ACHN (cell line): ENCODE results near the gene IGSF9B.

Experiments
- DNase-seq: peaks from one replicate; pipeline ENCODE4 v3.0.0-alpha.2; 2015
- in situ Hi-C: cut with HindIII; loops from 2 replicates; pipeline ENCODE4 v1.10.0; 2017; ENCODE audit warnings: low sequenced_read_pairs, low pct_ligation_motif_present, low pct_unique_long_range_greater_than_20kb

Gene IGSF9B

DNA sequence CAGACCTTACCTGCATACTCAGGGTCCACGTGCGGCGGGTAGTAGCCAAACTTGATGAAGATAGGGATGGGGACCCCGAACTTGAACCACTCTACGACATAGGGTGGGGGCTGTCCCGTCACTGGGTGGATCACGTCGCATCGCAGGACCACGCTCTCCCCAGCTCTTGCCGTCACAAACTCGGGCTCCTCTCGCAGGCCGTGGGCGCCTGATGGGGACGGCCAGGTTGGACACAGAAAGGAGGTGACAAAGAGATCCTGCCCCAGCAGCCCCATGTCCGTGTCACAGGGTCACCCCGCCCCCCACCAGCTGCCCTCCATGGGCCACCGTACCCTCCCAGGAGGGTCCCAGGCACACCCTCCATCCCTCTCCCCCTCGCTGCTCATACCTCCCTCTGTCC is 10.7 kb downstream of the IGSF9B start:
- in situ Hi-C loops, result no loop called here

DNA sequence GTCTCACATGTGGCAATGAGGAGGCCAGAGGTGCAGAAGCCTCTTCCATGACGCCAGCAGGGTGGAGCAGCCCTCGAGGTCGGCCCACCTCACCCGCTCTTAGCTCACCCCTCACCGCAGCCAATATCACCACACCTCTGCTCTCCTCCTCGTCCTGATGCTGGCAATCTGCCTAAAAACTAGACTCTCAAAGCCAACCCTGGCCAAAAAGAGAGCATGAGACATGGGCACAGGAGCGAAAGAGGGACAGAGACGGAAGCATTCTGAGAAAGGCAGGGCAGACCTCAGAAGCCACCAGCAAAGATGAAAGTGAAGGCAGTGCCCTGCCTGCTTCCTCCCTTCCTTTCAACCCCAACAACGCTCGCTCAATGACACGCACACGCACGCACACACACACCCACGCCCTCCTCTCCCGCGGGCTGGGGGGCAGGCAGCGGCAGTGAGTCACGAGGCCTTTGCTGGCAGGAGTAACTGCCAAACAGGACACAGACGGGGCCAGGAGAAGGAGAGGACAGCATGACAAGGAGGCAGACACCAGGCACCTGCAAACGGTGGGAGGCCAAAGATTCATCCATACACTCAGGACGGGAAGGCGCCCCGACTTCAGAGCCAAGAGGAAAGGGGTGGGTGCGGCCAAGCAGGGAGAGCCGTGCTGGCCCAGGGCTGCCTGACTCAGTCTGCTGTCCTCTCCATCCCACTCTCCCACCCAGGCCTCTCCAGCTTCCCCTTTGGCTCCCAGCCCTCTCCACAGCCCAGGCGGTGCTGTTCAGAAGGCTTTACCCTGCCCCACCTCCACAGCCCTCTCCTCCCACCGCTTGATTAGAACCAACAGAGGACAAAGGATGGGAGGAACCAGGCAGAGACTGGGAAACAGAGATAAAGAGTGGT is 11.4 kb downstream of the IGSF9B start:
- no peak for DNase-seq
- in situ Hi-C loops, result no loop called here

More for the DNA sequence above, 10.7 kb downstream of the IGSF9B start:
- no peak for DNase-seq

DNA sequence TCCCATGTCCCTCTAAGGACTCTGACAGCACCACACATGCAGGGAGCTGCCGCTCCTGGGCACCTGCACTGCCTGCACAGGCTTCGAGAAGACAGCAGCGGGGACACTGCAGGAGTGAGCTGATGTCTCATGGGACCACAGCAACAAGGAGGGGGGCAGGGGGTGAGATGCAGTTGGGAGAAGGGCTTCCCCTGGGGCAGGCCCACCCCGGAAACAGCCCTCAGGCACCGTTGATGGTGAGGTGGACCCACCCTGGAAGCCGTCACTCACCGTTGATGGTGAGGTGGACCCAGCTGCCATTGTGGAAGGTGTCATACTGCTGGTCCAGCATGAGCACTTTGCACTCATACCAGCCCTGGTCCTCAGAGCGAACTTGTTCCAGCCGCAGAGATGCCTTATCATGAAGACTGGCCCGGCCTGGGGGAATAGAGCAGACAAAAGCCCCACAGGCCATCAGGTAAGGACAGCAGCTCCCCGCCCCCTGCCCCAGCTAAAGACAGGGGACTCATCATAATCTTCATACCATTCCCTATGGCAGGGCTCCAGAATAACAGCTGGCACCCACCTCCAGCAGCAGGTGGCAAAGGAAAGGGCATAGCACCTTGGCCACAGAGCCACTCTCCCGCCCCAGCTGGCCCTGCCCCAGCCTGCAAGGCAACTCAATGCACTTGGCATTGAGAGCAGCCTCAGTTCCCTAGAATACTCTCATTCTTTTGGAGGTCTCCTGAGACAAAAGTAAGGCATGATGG is 12.6 kb downstream of the IGSF9B start:
- in situ Hi-C loops, result no loop called here

DNA sequence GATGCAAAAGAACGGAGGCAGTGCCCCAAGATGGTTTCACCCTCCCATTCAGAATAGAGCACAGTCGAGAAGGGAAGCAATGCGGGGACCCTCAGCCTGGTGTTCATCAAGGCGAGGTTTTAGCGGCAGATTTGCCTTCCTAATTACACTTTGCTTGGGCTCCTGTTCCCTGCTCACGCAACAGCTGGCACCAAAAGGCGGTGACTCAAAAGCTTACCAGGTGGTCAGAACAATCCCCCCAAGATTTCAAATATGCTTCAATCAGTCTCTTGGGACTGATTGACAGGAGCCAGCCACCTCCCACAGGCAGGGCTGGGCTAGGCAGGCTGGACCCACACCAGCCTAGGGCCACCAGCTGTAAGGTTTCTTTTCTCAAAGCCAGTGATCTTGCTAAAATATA is 14.2 kb downstream of the IGSF9B start:
- in situ Hi-C loops, result no loop called here
- no peak for DNase-seq

More for the DNA sequence above, 12.6 kb downstream of the IGSF9B start:
- no peak for DNase-seq

DNA sequence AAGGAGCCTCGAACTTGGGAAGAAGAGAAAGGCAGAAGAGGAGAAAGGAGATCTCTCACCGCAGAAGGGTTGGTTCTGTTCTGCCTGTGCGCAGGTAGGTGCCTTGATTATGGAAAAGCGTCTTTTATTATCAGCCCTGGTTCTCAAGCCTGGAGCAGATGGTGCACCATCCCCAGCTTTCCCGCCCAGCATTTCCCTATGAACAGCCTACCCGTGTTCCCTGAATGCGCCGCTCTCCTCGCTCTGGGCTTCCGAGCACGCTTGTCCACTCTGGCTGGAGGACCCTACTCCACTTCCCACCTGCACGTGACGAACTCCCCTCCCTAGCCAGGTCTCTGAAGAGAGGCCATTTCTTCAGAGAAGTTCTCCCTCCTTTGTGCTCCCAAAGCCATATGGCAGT is 15.2 kb downstream of the IGSF9B start:
- in situ Hi-C loops, result no loop called here
- DNase-seq, result no peak

GRCh38 chr11:133940034-133940433 is 16.7 kb downstream of the IGSF9B start:
- in situ Hi-C loops, result no loop called here
- no peak for DNase-seq

- in situ Hi-C loops, result no loop called here
- no peak for DNase-seq
These were observed 17.2 kb downstream of the IGSF9B start for GRCh38 chr11:133939558-133939957.

GRCh38 chr11:133938166-133938565 is 18.6 kb downstream of the IGSF9B start:
- in situ Hi-C loops, result no loop called here
- no peak for DNase-seq

DNA sequence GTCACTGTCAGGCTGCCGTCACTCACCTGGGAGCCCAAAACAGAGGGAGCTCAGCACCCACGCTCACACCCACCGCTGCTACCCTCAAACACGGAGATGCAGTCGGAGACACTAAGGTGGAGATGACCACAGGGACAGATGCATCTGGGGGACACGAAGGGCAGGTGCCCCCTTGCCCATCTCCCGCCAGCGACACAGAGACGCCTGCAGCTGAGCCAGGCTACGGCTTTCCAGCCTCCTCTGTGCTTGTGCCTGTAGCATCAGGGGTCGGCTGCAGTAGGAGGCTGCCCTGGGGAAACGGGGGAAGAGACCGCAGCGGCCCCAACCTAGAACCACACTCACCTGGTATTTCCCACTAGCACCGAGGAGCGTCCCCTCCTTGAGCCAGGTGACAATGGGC is 19.3 kb downstream of the IGSF9B start:
- DNase-seq, result no peak
- in situ Hi-C loops, result no loop called here

GRCh38 chr11:133937015-133937414 is 19.8 kb downstream of the IGSF9B start:
- no peak for DNase-seq
- in situ Hi-C loops, result no loop called here

DNA sequence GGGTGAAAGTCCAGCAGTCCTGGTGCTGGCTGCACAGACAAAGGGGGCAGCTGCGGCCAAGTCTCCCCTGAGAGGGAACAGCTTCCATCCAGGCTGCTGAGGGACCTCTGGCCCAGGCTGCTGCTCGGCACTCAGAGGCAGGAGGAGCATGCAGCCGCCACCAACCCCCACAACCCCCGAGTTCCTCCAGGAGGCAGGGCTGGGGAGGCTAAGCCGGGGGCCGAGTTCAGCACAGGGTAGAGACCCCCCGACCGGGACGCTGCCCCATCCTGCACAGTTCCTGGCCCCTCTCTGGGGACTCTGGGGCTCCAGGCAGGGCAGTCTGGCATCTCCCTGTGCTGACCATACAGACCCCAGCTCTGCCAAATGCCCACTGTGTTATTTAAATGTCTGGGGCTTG is 20.2 kb downstream of the IGSF9B start:
- in situ Hi-C loops, result no loop called here

GRCh38 chr11:133936136-133936535 is 20.6 kb downstream of the IGSF9B start:
- no peak for DNase-seq
- in situ Hi-C loops, result no loop called here

More for the DNA sequence above, 20.2 kb downstream of the IGSF9B start:
- DNase-seq, result no peak

DNA sequence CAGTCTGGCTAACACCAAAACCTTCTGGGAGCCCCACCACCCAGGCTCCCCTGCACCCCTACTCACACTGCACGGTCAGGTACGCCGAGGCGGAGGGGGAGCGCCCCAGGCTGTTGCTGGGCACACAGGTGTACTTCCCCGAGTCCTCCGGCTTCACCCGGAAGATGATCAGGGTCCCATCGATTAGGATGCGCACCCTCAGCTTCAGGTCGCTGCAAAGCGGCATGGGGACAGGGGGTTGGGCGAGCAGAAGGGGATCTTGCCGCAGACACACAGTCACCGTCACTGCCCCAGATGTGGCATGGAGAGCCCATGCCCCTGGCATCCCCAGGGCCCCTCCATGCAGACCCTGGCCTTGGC is 21.2 kb downstream of the IGSF9B start:
- in situ Hi-C loops, result no loop called here
- no peak for DNase-seq

DNA sequence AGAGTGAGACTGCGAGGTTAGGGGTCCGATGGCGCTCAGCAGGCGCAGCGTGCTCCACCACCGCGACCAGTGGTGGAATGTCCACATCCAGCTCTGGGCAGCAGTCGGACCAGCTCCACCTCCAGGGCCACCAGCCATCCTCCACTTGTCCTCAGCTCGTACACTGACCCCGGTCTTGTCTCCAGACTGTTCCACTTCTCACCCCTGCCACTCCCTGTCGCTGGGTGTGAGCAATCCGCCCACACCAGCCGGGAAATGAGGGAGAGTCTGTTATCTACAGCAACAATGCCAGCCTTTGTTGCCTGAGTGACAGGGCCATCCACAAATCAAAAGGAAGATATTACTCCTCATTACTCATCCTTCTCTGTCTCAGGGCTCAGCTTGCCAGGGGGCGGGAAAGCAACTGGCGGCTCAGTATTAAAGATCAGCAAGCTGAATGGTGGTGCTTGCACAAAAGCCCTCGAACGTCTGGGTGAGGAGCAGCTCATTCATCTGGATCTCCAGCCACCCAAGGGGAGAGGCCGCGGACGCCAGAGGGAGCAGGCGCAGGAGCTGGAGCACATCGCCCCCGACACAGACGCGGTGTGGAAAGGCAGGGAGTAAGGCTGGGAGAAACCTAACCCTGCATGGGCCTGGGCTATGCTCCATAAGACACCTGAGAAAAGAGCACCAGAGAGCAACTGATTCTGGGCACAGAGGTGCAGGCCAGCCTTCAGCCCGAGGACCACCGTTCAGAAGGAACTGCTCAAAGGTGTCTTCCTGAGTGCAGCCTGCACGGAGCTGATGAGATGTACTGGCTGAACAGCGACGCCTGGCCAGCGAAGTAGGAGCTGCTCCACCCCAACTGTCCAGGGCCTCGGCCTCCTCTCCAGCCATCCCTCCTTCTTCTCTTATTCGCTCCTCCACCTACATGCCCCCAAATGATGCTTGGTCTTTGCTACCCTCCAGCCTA is 21.9 kb downstream of the IGSF9B start:
- in situ Hi-C loops, result no loop called here
- DNase-seq, result no peak

GRCh38 chr11:133934096-133934495 is 22.7 kb downstream of the IGSF9B start:
- DNase-seq, result no peak
- in situ Hi-C loops, result no loop called here

GRCh38 chr11:133931449-133932060 is 25.2 kb downstream of the IGSF9B start:
- DNase-seq, result no peak
- in situ Hi-C loops, result no loop called here

DNA sequence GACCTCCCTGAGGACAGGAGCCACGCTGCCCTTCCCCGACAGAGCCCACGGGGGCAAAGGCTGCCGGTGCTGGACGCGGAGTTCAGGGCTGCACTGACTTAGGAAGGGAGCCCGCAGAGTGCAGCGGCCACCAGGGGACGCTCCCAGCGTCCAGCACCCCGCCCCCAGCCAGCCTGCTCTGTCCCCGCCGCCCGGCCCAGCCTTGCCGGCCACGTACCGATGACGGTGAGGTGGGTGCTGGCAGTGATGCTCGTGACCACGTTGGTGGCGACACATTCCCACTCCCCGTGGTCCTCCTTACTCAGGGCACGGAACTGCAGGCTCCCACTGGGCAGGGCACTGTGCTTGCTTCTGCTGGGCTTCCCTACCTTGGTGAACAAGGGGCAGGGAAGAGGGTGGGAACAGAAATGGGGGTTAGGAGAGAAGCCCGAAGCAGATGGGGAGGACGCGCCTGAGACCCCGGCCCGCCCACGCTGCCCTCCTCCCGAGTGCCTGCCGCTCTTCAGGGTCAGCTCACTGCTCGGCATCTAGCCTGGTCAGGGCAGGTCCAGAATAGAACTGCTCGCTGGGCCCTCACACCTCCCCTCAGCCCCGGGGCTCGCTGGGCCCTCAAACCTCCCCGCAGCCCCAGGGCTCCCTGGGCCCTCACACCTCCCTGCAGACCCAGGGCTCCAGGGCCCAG is 25.9 kb downstream of the IGSF9B start:
- in situ Hi-C loops, result no loop called here
- no peak for DNase-seq
